ENCODE measurements around the gene UNC119B. TPM values are rescaled to one million over a fixed set of nuclear protein-coding genes. Genes with fewer than 3 reads are reported as not detected.

Gene UNC119B
- total RNA-seq, 2 donors from 2014 or later, result 52.8 to 60.7 TPM

GRCh38 chr12:120734210-120734609 lies 24.0 kb downstream of the UNC119B start:
- Histone ChIP-seq H3K27ac (ENCODE audit: low read depth, low read length) (no peak overlapping the region), H3K4me1 (ENCODE audit: control insufficient read depth, insufficient read depth, low read length) (no peaks in the 10 kb centered on the region), H3K4me3 (ENCODE audit: low read length) (no peak overlapping the region), H3K9me3 (ENCODE audit: control insufficient read depth, low read length) (no peaks in the 10 kb centered on the region), H3K36me3 (ENCODE audit: control insufficient read depth, insufficient read depth, low read length) (no peaks in the 10 kb centered on the region), H3K27me3 (ENCODE audit: control insufficient read depth, insufficient read depth, low read length, poor library complexity, severe bottlenecking) (no peaks in the 10 kb centered on the region), H3K9ac (ENCODE audit: extremely low read depth, low read length, poor library complexity, severe bottlenecking) (no peak overlapping the region)
- no peak for DNase-seq
- Mint-ChIP-seq H3K9me3 (peaks cover 24% of the 10 kb centered on the region), H3K36me3 (ENCODE audit: low read depth) (peaks cover 32% of the 10 kb centered on the region), H3K4me3 (no peak overlapping the region), H3K27ac (no peak overlapping the region), H3K27me3 (ENCODE audit: insufficient read depth) (no peaks in the 10 kb centered on the region), H3K4me1 (no peaks in the 10 kb centered on the region)
- TF ChIP-seq, protein P1, sequence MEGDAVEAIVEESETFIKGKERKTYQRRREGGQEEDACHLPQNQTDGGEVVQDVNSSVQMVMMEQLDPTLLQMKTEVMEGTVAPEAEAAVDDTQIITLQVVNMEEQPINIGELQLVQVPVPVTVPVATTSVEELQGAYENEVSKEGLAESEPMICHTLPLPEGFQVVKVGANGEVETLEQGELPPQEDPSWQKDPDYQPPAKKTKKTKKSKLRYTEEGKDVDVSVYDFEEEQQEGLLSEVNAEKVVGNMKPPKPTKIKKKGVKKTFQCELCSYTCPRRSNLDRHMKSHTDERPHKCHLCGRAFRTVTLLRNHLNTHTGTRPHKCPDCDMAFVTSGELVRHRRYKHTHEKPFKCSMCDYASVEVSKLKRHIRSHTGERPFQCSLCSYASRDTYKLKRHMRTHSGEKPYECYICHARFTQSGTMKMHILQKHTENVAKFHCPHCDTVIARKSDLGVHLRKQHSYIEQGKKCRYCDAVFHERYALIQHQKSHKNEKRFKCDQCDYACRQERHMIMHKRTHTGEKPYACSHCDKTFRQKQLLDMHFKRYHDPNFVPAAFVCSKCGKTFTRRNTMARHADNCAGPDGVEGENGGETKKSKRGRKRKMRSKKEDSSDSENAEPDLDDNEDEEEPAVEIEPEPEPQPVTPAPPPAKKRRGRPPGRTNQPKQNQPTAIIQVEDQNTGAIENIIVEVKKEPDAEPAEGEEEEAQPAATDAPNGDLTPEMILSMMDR (conservative IDR thresholded peaks at IDR 0.05), result no peak
- 92 to 93% methylated on average over 10 of the region's 10 CpGs for WGBS, 2 experiments (ENCODE audit: insufficient coverage in 1 of 2, insufficient read length in 1 of 2)

DNA sequence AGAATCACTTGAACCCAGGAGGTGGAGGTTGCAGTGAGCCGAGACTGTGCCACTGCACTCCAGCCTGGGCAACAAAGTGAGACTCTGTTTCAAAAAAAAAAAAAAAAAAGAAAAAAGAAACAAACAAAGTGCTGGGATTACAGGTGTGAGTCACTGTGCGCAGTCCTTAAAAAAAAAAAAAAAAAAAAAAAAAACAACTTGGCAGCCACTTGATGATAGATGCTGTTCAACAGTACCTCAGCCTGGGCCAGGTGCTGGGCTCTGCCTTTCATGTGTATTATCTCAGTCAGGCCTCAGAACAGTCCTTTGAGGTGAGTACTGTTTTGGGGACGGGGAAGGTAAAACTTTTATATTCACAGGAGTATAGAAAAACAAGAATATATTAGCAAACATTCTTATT lies 24.9 kb downstream of the UNC119B start:
- no peaks in the 10 kb centered on the region for H3K27me3 Mint-ChIP-seq (ENCODE audit: insufficient read depth)
- 89% methylated on average over 1 of the region's 3 CpGs; no CpG with 5 or more reads in 1 of the 2 experiments for WGBS, 2 experiments (ENCODE audit: insufficient coverage in 1 of 2, insufficient read length in 1 of 2)

GRCh38 chr12:120736404-120737331 lies 26.4 kb downstream of the UNC119B start:
- Histone ChIP-seq H3K27me3 (ENCODE audit: control insufficient read depth, insufficient read depth, low read length, poor library complexity, severe bottlenecking) (no peaks in the 10 kb centered on the region), H3K4me1 (ENCODE audit: control insufficient read depth, insufficient read depth, low read length) (no peaks in the 10 kb centered on the region), H3K36me3 (ENCODE audit: control insufficient read depth, insufficient read depth, low read length) (no peaks in the 10 kb centered on the region), H3K9ac (ENCODE audit: extremely low read depth, low read length, poor library complexity, severe bottlenecking) (no peak overlapping the region), H3K9me3 (ENCODE audit: control insufficient read depth, low read length) (no peaks in the 10 kb centered on the region), H3K4me3 (ENCODE audit: low read length) (no peak overlapping the region), H3K27ac (ENCODE audit: low read depth, low read length) (no peak overlapping the region)
- no peaks in the 10 kb centered on the region for H3K27me3 Mint-ChIP-seq (ENCODE audit: insufficient read depth)
- TF ChIP-seq, protein P1 (conservative IDR thresholded peaks at IDR 0.05), result no peak
- DNase-seq, result no peak
- H3K4me1 Mint-ChIP-seq, result no peaks in the 10 kb centered on the region
- WGBS, 2 experiments (ENCODE audit: insufficient coverage in 1 of 2, insufficient read length in 1 of 2), result 94% methylated on average over 22 to 38 of the region's 38 CpGs
- peaks cover 18% of the 10 kb centered on the region for H3K36me3 Mint-ChIP-seq (ENCODE audit: low read depth)
- H3K9me3 Mint-ChIP-seq, result peaks cover 24% of the 10 kb centered on the region
- H3K27ac Mint-ChIP-seq, result peak overlapping the region; percentile 62
- no peak overlapping the region for H3K4me3 Mint-ChIP-seq

More for the DNA sequence above, 24.9 kb downstream of the UNC119B start:
- no peaks in the 10 kb centered on the region for H3K4me1 ChIP-seq (ENCODE audit: control insufficient read depth, insufficient read depth, low read length)
- H3K9me3 ChIP-seq (ENCODE audit: control insufficient read depth, low read length), result no peaks in the 10 kb centered on the region
- H3K36me3 ChIP-seq (ENCODE audit: control insufficient read depth, insufficient read depth, low read length), result no peaks in the 10 kb centered on the region
- no peak overlapping the region for H3K27ac ChIP-seq (ENCODE audit: low read depth, low read length)
- DNase-seq, result no peak
- Mint-ChIP-seq H3K4me3 (no peak overlapping the region), H3K27ac (no peak overlapping the region), H3K36me3 (ENCODE audit: low read depth) (peaks cover 24% of the 10 kb centered on the region), H3K9me3 (peaks cover 24% of the 10 kb centered on the region), H3K4me1 (no peaks in the 10 kb centered on the region)
- TF ChIP-seq, protein P1 (conservative IDR thresholded peaks at IDR 0.05), result no peak
- no peak overlapping the region for H3K9ac ChIP-seq (ENCODE audit: extremely low read depth, low read length, poor library complexity, severe bottlenecking)
- no peaks in the 10 kb centered on the region for H3K27me3 ChIP-seq (ENCODE audit: control insufficient read depth, insufficient read depth, low read length, poor library complexity, severe bottlenecking)
- H3K4me3 ChIP-seq (ENCODE audit: low read length), result no peak overlapping the region

All from endodermal cell (in vitro differentiated cells).